Activated CD4-positive, alpha-beta T cell treated with anti-CD3 and anti-CD28 coated beads, Interleukin-2, amount 50 U/mL, for 24 hours (primary cell): ENCODE data around the gene TANC2.

Source experiments
- DNase-seq, 2 donors: peaks; one replicate each; pipeline ENCODE4 v3.0.0-alpha.2; 2020; ENCODE audit warnings: low read depth in 1 of 2, low spot score in 1 of 2

TANC2 gene

DNA sequence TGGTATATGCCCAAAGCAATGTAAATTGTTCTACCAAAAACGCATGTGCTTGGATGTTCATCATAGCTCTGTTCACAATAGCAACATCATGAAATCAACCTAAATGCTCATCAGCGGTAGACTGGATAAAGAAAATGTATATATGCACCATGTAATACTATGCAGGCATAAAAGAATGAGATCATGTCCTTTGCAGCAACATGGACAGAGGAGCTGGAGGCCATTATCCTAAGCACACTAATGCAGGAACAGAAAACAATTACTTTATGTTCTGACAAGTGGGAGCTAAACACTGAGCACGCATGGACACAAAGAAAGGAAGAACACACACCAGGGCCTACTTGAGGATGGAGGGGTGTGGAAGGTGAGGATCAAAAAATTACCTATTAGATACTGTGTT, 33.7 kb downstream of the TANC2 start:
- DNase-seq, result no peak

DNA sequence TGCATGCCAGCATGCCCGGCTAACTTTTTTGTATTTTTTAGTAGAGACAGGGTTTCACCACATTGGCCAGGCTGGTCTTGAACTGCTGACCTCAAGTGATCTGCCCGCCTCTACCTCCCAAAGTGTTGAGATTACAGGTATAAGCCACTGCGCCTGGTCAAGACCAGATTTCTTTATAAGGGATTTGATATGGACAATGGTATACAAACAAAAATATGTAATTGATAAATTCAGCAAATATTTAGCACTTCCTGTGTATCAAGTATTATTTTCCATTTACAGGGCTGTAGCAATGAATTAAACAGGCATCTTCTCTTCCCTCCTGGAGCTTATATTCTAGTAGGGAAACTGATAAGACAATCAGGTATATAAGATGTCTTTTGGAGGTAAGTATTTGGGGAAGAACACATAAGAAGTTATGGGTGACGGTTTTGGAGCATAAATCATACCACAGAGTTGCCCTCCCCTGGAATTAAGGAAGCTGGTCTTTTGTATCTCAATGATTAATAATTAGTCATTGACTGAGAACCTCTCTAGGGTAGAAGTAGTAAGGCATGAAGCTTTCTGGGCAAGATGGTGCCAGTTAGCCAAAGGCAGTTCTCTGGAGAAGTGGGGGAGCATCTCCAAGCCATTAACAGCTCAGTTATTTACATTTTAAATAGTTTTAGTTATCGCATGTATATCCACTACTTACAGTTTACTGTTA, 35.8 kb downstream of the TANC2 start:
- no peak for DNase-seq

DNA sequence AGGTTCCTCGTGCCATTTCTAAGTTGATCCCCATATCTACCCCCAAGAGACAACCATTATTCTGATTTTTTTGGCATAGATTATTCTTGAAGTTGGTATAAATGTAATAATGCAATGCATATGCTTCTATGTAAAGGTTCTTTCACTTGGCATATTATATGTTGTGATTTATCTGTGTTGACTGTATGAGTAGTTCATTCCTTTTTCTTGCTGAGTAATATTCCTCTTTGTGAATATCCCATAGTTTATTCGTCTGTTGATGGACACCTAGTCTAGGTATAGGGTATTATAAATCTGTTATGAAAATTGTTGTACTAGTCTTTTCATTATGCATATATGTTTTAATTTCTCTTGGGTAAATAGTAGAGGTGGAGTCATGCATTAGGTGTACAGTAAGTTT, 36.6 kb downstream of the TANC2 start:
- DNase-seq, result no peak

DNA sequence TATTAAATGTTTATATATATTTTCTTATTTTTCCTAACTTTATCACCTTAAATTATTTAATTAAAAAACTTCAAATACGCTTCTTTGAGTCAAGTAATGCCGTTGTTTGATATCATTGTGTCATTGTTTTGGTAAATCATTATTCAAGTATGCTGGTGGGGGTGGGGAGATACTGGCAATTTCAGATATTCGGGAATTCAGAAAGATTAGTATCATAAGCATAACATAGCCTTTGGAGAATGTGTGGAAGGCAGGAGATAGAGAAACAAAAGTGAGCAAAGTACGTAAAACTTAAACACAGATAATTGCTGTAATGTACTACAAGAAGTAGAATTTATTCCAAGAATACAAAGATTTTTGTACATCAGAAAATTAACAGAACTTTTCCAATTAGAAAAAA, 49.8 kb downstream of the TANC2 start:
- DNase-seq, result no peak
